Eye (tissue), 1 donor: Measurements from ENCODE around the gene SLC66A2.
"Not testable (repeated sequence)": the region's sequence is repeated elsewhere in the genome, so short reads cannot be mapped to it uniquely, and the experiment has no call there.

Experiments used
- DNase-seq: peaks from one replicate; pipeline ENCODE4 v3.0.0-alpha.2; 2015

The SLC66A2 gene

GRCh38 chr18:79951545-79952455, at the start of gene SLC66A2:
Gene SLC66A2, minus strand, starts transcription at chr18:79951653. Its CDS starts 727 bp downstream, at chr18:79950926.
- DNase-seq = peak; percentile 95

DNA sequence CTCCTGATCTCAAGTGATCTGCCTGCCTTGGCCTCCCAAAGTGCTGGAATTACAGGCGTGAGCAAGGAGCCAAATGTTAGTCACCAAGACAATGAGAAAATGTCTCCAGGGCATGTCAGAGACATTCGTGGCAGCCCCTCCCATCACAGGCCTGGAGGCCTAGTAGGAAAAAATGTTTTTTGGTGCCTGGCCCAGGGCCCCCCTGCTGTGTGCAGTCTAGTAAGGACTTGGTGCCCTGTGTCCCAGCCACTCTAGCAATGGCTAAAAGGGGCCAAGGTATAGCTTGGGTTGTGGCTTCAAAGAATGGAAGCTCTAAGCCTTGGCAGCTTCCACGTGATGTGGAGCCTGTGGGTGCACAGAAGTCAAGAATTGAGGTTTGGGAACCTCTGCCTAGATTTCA, 49.4 kb upstream of the SLC66A2 start:
- no peak for DNase-seq

DNA sequence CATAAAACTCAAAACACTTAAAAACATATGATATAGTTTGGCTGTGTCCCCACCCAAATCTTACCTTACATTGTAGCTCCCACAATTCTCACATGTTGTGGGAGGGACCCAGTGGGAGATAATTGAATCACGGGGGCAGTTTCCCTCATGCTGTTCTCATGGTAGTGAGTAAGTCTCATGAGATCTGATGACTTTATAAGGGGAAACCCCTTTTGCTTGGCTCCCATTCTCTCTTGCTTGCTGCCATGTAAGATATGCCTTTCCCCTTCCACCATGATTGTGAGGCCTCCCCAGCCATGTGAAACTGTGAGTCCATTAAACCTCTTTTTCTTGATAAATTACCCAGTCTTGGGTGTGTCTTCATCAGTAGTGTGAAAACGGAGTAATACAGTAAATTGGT, 48.2 kb upstream of the SLC66A2 start:
- not testable (repeated sequence) for DNase-seq

DNA sequence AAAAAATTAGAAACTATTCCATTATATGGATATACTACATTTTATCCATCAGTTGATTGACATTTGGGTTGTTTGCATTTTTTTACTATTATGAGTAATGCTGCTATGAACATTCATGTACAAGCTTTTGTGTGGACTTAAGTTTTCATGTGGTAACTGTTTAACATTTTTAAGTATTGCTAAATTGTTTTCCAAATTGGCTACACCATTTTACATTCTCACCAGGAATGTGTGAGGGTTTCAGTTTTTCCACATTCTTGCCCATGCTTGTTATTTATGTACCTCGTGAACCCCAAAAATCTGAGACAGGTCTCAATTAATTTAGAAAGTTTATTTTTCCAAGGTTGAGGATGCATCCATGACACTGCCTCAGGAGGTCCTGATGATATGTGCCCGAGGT, 40.0 kb upstream of the SLC66A2 start:
- no peak for DNase-seq

GRCh38 chr18:79989195-79989497, 37.7 kb upstream of the SLC66A2 start:
- no peak for DNase-seq

DNA sequence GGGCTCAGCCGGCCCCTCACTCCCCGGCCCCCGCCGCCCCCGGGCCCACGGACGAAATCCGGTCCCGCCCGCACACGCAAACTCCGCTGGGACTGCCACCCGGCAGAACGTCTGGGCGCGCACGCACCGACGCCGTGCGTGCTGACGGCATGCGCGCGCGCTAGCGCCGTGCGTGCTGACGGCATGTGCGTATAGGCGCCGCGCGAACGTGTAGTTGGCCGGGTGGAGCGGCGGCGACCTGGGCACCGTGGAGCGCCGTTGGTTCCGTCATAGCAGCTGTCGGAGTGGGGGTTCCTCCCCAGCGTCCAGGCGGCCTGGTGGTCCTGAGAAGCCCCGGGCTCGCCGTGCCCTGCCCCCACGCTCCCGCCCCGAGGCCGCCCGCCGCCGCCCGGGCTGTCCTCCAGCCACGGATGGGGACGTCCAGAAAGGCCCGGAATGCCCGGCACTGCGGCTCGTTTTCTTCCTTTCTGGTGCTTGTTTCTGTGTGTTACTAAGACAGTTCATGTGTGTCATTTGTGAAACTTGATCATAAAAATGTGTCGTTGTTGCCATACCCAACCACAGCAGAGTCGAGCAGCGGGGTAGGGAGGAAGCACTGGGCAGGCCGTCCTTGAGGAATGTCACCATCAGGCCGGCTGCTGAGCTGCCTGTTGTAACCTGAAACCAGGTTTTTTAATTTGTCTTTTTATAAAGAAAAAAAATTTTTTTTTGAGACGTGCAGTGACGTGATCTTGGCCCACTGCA, 37.2 kb upstream of the SLC66A2 start, which contains the start of gene TXNL4A:
TXNL4A (minus strand) TSS at position 113 of the 744 bp plus-strand sequence. CDS start 171 bp downstream, outside the sequence.
- DNase-seq = peak; percentile 94

DNA sequence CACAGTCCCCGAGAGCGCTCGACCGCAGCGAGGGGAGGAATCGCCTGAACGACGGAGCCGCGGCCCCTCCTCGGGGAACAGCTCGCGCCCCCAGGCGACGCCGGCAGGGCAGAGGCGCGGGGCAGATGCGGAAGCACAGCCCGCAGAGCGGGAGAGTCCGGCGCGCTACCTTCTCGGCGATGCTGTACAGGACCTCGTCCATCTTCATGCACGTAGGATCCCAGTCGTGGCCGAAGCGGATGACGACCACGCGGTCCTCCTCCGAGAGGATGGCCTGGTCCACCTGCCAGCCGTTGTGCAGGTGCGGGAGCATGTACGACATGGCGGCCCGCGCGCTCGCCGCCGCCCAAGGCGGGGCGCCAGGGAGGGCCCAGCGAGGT, 36.6 kb upstream of the SLC66A2 start:
- DNase-seq = peak; percentile 86

DNA sequence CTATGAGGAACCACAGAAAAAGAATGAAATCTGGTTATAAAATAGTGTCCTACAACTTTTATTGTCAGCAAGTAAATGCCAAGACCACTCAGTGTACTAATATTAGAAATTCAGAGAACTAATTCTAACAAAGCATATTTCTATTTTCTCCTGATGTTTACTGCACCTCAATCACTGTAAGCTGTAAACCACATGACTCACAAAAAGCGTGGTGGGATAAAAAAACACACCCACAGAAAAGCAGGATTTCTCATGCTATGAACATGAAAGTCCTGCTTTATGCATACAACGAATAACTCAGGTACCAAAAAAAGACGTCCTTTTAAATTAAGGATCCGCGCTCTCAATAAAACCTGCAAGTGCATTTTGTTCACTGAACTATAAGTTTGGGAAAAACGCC, 36.1 kb upstream of the SLC66A2 start:
- no peak for DNase-seq

GRCh38 chr18:79986726-79987125, 35.3 kb upstream of the SLC66A2 start:
- DNase-seq = peak; percentile 40

GRCh38 chr18:79985172-79985571, 33.7 kb upstream of the SLC66A2 start:
- DNase-seq = no peak

- no peak for DNase-seq
These were observed 32.3 kb upstream of the SLC66A2 start for GRCh38 chr18:79983793-79984192.

DNA sequence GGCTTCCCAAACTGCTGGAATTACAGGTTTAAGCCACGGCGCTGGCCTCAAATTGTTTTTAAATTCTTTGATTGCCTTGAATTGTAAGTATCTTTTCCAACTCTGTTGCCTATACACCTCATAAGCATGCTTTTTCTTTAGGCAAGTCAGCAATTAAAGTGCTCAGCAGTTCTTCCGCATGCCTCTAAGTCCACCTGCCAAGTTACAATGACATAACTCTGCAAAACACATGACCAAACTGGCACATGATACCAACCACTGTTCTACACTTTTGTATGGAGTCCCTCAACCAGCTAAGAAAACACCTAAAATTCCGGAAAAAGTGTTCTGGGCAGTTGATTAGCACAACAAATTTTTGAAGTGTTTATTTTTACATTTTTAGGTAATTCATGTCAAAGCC, 31.8 kb upstream of the SLC66A2 start:
- no peak for DNase-seq

DNA sequence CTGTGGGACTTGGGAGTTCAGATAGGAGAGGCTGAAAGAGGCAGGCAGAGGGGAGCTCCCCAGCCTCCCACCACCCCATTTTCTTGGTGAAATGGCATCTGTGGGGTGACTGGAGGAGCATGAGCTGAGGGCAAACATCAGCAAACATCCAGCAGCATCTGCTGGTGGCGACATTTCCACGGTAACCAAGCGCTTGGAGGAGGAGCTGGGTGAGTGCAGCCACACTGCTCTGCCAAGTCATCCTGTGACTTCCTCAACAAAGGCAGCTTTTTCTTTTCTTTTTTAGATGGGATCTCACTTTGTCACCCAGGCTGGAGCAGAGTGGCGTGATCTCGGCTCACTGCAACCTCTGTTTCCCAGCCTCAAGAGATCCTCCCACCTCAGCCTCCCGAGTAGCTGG, 31.3 kb upstream of the SLC66A2 start:
- no peak for DNase-seq

DNA sequence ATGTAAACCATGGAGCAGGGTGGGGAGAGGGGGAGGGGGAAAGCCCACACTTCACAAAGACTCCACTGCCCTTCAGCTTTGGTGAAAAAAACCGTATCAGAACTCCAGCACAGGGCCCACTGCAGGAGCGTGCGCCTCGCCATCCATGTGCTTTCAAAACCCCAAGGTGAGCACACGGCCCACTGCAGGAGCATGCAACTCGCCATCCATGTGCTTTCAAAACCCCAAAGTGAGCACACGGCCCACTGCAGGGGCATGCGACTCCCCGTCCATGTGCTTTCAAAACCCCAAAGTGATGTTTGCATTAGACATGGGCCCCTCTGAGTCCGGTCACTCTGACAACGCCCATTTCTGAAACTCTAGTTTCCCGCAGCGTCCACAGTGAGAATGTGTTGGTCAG, 29.1 kb upstream of the SLC66A2 start:
- no peak for DNase-seq

GRCh38 chr18:79979843-79980242, 28.4 kb upstream of the SLC66A2 start:
- DNase-seq = no peak

GRCh38 chr18:79975985-79976680, 24.7 kb upstream of the SLC66A2 start:
- no peak for DNase-seq

DNA sequence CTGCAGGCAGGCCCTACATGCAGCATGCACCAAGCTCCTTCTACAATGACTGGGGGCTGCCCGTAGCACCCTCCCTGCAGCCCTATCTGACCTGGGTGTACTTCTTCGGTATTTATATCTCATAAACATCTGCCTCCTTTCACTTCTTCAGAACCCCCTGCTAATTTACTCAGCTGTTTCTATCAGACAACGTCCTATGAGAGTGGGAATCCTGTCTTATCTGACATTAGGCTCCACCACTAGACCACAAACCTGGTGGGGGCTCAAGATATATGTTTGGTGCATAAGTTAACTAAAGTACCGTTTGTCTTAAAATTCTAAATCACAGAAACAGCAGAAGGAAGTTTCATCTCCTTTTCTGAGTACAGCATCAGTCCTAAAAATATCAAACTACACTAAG, 23.6 kb upstream of the SLC66A2 start:
- no peak for DNase-seq

GRCh38 chr18:79974025-79974654, 22.7 kb upstream of the SLC66A2 start:
- no peak for DNase-seq

DNA sequence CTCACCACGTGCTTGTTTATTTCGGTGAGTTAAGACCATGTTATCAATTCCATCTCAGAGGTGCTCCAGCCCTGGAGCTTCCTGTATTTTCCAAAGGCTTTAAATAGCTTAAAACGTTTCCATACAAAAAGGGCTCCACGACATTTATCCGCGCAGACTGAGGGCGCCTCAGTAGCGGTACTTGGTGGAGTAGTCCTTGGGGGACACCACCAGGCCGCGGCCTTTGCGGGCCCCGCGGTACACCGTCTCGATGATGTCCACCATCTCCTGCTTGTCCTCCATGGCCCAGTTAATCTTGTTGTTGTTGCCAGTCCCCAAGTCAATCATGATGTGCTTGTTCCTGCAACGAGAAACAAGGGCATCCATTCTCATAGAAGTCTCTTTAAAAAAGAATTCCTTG, 22.1 kb upstream of the SLC66A2 start:
- no peak for DNase-seq

DNA sequence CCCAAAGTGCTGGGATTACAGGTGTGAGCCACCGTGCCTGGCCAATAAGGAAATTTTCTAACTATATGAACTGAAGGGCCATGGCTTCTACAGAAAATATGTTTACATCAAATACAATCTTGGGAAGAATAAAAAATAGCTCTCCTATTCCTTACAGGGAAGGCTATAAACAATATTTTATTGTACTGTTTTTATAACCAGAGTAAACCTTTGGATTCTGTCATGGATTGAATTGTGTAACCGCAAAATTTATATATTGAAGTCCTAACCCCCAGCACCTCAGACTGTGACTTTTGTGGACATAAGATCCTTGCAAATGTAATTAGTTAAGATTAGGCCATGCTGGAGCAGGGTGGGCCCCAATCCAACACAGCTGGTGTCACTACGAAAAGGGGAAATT, 21.3 kb upstream of the SLC66A2 start:
- no peak for DNase-seq

DNA sequence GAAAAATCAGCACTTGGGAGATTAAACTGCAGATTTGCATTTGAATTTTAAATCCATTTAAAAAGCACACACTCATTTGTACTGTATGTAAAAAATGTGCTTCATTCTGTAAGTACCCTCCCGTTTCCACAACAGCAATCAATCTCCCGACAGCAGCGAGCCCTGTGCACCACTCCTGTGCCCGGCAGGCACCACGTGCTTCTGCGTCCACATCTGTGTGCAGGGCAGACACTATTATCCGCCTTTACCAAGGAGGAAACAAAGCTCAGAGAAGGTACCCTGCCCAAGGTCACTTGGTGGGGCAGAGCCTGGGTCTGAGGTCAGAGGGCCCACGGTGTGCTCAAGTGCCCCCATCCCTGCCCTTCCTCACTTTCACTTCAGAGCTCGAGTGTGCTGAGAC, 20.5 kb upstream of the SLC66A2 start:
- DNase-seq = no peak

DNA sequence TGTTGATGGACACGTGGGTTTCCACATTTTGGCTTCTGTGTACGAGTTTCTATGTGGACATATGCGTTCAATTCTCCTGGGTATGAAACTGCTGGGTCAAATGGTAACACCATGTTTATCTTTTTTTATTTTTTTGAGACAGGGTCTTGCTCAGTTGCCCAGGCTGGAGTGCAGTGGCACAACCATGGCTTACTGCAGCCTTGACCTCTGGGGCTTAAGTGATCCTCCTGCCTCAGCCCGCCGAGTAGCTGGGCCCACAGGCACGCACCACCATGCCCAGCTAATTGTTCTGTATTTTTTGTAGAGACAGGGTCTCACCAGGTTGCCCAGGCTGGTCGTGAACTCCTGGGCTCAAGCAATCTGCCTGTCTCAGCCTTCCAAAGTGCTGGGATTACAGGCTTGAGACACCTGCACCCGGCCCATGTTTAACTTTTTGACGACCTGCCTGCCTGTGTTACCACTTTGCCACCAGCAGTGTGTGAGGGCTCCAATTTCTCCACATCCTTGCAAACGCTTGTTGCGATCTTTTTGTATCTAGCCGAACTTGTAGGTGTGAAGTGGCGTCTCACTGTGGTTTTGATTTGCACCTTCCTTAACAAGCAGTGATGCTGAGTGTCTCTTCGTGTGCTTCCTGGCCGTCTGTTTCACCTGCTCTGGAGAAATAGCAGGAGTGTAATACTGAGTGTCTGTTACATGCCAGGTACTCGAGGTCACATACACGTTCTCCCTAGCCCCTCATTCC, 19.9 kb upstream of the SLC66A2 start:
- no peak for DNase-seq
